AG09319 (cell line): ENCODE measurements around the gene BOD1L2.

Experiments used
- DNase-seq: peaks from one replicate; pipeline ENCODE4 v3.0.0-alpha.2; 2010; ENCODE audit warnings: low read depth; ENCODE audit errors: extremely low read depth
- CTCF ChIP-seq: IDR thresholded peaks from 2 replicates; pipeline ENCODE4 v1.5.1; 2011; ENCODE audit warnings: low read depth, mild to moderate bottlenecking, inconsistent platforms, low read length, moderate library complexity

The BOD1L2 gene

GRCh38 chr18:57137847-57138246, 9.0 kb upstream of the BOD1L2 start:
- DNase-seq, result no peak
- no peak for TF ChIP-seq CTCF

GRCh38 chr18:57141208-57142129, 5.4 kb upstream of the BOD1L2 start:
- no peak for TF ChIP-seq CTCF

GRCh38 chr18:57142324-57142723, 4.6 kb upstream of the BOD1L2 start:
- TF ChIP-seq CTCF, result no peak
- no peak for DNase-seq

More at GRCh38 chr18:57141208-57142129, 5.4 kb upstream of the BOD1L2 start:
- no peak for DNase-seq

- no peak for TF ChIP-seq CTCF
- no peak for DNase-seq
Measured at GRCh38 chr18:57143265-57143664, 3.6 kb upstream of the BOD1L2 start.

- TF ChIP-seq CTCF, result no peak
- DNase-seq, result no peak
Measured at GRCh38 chr18:57148263-57148662, 1.4 kb downstream of the BOD1L2 start.

GRCh38 chr18:57149051-57149450, 2.2 kb downstream of the BOD1L2 start:
- DNase-seq, result no peak
- no peak for TF ChIP-seq CTCF

- DNase-seq, result no peak
- no peak for TF ChIP-seq CTCF
Measured at GRCh38 chr18:57149531-57149930, 2.6 kb downstream of the BOD1L2 start.
